Loucy (cell line): ENCODE data around the gene PAX5.

Experiments
- EZH2phosphoT487 ChIP-seq: fragments of 200-600 bp; IDR thresholded peaks from 2 replicates; pipeline ENCODE4 v1.6.1; 2018; ENCODE audit warnings: antibody characterized with exemption, mild to moderate bottlenecking, moderate library complexity, borderline replicate concordance
- TF ChIP-seq, protein P1 (sequence below): fragments of 200-600 bp; sonication (generic); conservative IDR thresholded peaks from 2 replicates; pipeline ENCODE4 v1.5.1; 2014; ENCODE audit warnings: mild to moderate bottlenecking, antibody characterized with exemption, low read length

DNA sequence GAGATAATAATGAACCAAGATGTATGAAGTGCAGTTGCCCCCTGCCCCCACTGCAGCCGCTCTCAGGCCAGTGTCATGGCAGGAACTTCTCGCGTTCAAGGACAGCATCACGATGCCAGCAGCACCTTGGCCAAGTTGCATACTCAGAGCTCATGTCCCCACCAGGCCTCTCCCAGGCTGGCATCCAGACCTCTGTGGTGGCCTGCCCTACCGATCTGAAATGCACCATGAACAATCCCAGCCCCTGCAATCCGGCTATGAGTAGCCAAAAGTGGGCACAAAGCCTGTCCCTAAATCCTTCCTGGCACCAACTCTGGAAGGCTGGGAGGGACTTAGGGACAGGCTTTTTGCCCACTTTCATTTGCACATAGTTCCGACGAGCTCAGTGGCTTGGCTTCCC, 140.9 kb downstream of the PAX5 start:
- TF ChIP-seq, protein P1, sequence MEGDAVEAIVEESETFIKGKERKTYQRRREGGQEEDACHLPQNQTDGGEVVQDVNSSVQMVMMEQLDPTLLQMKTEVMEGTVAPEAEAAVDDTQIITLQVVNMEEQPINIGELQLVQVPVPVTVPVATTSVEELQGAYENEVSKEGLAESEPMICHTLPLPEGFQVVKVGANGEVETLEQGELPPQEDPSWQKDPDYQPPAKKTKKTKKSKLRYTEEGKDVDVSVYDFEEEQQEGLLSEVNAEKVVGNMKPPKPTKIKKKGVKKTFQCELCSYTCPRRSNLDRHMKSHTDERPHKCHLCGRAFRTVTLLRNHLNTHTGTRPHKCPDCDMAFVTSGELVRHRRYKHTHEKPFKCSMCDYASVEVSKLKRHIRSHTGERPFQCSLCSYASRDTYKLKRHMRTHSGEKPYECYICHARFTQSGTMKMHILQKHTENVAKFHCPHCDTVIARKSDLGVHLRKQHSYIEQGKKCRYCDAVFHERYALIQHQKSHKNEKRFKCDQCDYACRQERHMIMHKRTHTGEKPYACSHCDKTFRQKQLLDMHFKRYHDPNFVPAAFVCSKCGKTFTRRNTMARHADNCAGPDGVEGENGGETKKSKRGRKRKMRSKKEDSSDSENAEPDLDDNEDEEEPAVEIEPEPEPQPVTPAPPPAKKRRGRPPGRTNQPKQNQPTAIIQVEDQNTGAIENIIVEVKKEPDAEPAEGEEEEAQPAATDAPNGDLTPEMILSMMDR, result no peak
- TF ChIP-seq EZH2phosphoT487, result no peak
